Skeletal muscle tissue (tissue), 4 donors: Measurements from ENCODE around the gene CTAGE8. TPM values are rescaled to one million over a fixed set of nuclear protein-coding genes. Genes with fewer than 3 reads are reported as not detected.
"Not testable (repeated sequence)": the region's sequence is repeated elsewhere in the genome, so short reads cannot be mapped to it uniquely, and the experiment has no call there.

Experiments used
- H3K27ac ChIP-seq: one replicate; pipeline ENCODE4 v1.7.0; 2013; ENCODE audit warnings: mild to moderate bottlenecking, low read depth, low read length, inconsistent platforms
- H3K27me3 ChIP-seq, 3 donors: one replicate each; pipeline ENCODE4 v1.7.0; 2013; ENCODE audit warnings: low read length in 3 of 3; ENCODE audit not compliant: control insufficient read depth in 3 of 3, insufficient read depth in 3 of 3
- H3K36me3 ChIP-seq, 3 donors: one replicate each; pipeline ENCODE4 v1.7.0; 2013; ENCODE audit warnings: low read length in 3 of 3; ENCODE audit not compliant: control insufficient read depth in 3 of 3, insufficient read depth in 3 of 3
- H3K4me1 ChIP-seq, 3 donors: one replicate each; pipeline ENCODE4 v1.7.0; 2013; ENCODE audit warnings: low read length in 3 of 3, mild to moderate bottlenecking in 3 of 3; ENCODE audit not compliant: control insufficient read depth in 3 of 3, insufficient read depth in 3 of 3
- H3K4me3 ChIP-seq, 3 donors: one replicate each; pipeline ENCODE4 v1.7.0; 2013; ENCODE audit warnings: low read length in 3 of 3
- H3K9ac ChIP-seq, 3 donors: one replicate each; pipeline ENCODE4 v1.7.0; 2013; ENCODE audit warnings: low read length in 3 of 3, mild to moderate bottlenecking in 3 of 3, moderate library complexity in 2 of 3, low read depth in 1 of 3
- H3K9me3 ChIP-seq, 3 donors: one replicate each; pipeline ENCODE4 v1.7.0; 2013; ENCODE audit warnings: low read length in 3 of 3; ENCODE audit not compliant: control insufficient read depth in 3 of 3
- total RNA-seq: library from RNA; depleted of rRNA; stranded (reverse); fragments of >200 nt; gene quantifications from one replicate; pipeline ENCODE4 v1.2.3, GENCODE V29; 2014
- donor health status: Osteomylitis.

The CTAGE8 gene
- total RNA-seq, 1 donor from 2014 or later, result not detected

- H3K4me1 ChIP-seq, H3K36me3 ChIP-seq, H3K4me3 ChIP-seq, H3K9ac ChIP-seq, H3K9me3 ChIP-seq, H3K27ac ChIP-seq, H3K27me3 ChIP-seq: not testable (repeated sequence)
Observed at GRCh38 chr7:144259067-144259466, 10.0 kb downstream of the CTAGE8 start.

GRCh38 chr7:144256112-144256511, 13.0 kb downstream of the CTAGE8 start:
- Histone ChIP-seq H3K36me3 (no peaks in the 10 kb centered on the region), H3K27me3 (no peaks in the 10 kb centered on the region), H3K4me3 (no peak overlapping the region), H3K4me1 (no peaks in the 10 kb centered on the region), H3K9ac (no peak overlapping the region), H3K9me3 (no peaks in the 10 kb centered on the region), H3K27ac (no peak overlapping the region)

- no peak overlapping the region for H3K27ac ChIP-seq
- H3K36me3 ChIP-seq, result no peaks in the 10 kb centered on the region
- no peak overlapping the region for H3K9ac ChIP-seq
- H3K9me3 ChIP-seq, result no peaks in the 10 kb centered on the region
- no peaks in the 10 kb centered on the region for H3K4me1 ChIP-seq
- no peaks in the 10 kb centered on the region for H3K27me3 ChIP-seq
- no peak overlapping the region for H3K4me3 ChIP-seq
Observed at GRCh38 chr7:144255471-144255897, 13.6 kb downstream of the CTAGE8 start.

- not testable (repeated sequence) for H3K4me1 ChIP-seq, H3K36me3 ChIP-seq, H3K4me3 ChIP-seq, H3K9ac ChIP-seq, H3K27me3 ChIP-seq, H3K27ac ChIP-seq, H3K9me3 ChIP-seq
Observed at GRCh38 chr7:144252307-144252706, 16.8 kb downstream of the CTAGE8 start.

GRCh38 chr7:144247674-144248330, 21.3 kb downstream of the CTAGE8 start:
- H3K36me3 ChIP-seq, H3K27ac ChIP-seq, H3K27me3 ChIP-seq, H3K9ac ChIP-seq, H3K4me1 ChIP-seq, H3K4me3 ChIP-seq, H3K9me3 ChIP-seq: not testable (repeated sequence)

GRCh38 chr7:144246967-144247366, 22.1 kb downstream of the CTAGE8 start:
- not testable (repeated sequence) for H3K36me3 ChIP-seq, H3K27me3 ChIP-seq, H3K27ac ChIP-seq, H3K9ac ChIP-seq, H3K4me1 ChIP-seq, H3K4me3 ChIP-seq, H3K9me3 ChIP-seq

GRCh38 chr7:144245372-144245771, 23.7 kb downstream of the CTAGE8 start:
- H3K9ac ChIP-seq, H3K4me3 ChIP-seq, H3K36me3 ChIP-seq, H3K27ac ChIP-seq, H3K9me3 ChIP-seq, H3K4me1 ChIP-seq, H3K27me3 ChIP-seq: not testable (repeated sequence)

- H3K4me1 ChIP-seq, H3K9ac ChIP-seq, H3K9me3 ChIP-seq: not testable (repeated sequence)
Observed at GRCh38 chr7:144239365-144239764, 29.7 kb downstream of the CTAGE8 start, which contains the start of gene OR2A42. Gene OR2A42, minus strand, starts transcription at chr7:144239605. Its CDS starts 6,762 bp downstream, at chr7:144232843.

GRCh38 chr7:144238530-144239082, 30.5 kb downstream of the CTAGE8 start:
- not testable (repeated sequence) for H3K27ac ChIP-seq, H3K4me3 ChIP-seq, H3K36me3 ChIP-seq, H3K9ac ChIP-seq, H3K27me3 ChIP-seq, H3K4me1 ChIP-seq, H3K9me3 ChIP-seq

More at GRCh38 chr7:144239365-144239764, 29.7 kb downstream of the CTAGE8 start, which contains the start of gene OR2A42:
- H3K27ac ChIP-seq, H3K36me3 ChIP-seq, H3K27me3 ChIP-seq, H3K4me3 ChIP-seq: not testable (repeated sequence)

GRCh38 chr7:144233039-144233438, 36.0 kb downstream of the CTAGE8 start:
- not testable (repeated sequence) for H3K4me1 ChIP-seq, H3K9ac ChIP-seq, H3K9me3 ChIP-seq, H3K4me3 ChIP-seq, H3K27ac ChIP-seq, H3K36me3 ChIP-seq, H3K27me3 ChIP-seq
